BE2C (cell line): Measurements from ENCODE around the gene NEXMIF.
"Not testable (repeated sequence)": the region's sequence is repeated elsewhere in the genome, so short reads cannot be mapped to it uniquely, and the experiment has no call there.

ENCODE experiments used
- DNase-seq: peaks from one replicate; pipeline ENCODE4 v3.0.0-alpha.2; 2020
- H3K27me3 ChIP-seq: fragments of 250-450 bp; sonication (Bioruptor Pico); 2 replicates; pipeline ENCODE4 v1.5.1; 2020; ENCODE audit warnings: mild to moderate bottlenecking
- H3K36me3 ChIP-seq: fragments of 250-450 bp; sonication (Bioruptor Pico); 2 replicates; pipeline ENCODE4 v1.5.1; 2020; ENCODE audit warnings: mild to moderate bottlenecking
- H3K4me1 ChIP-seq: fragments of 250-450 bp; sonication (Bioruptor Pico); 2 replicates; pipeline ENCODE4 v1.5.1; 2020
- H3K4me3 ChIP-seq: 2 replicates; pipeline ENCODE4 v1.5.1; 2011; ENCODE audit warnings: low read depth, low read length
- H3K9me3 ChIP-seq: fragments of 250-450 bp; sonication (Bioruptor Pico); 2 replicates; pipeline ENCODE4 v1.5.1; 2020
- TF ChIP-seq, protein P1 (sequence below): IDR thresholded peaks from 2 replicates; pipeline ENCODE4 v1.5.1; 2012; ENCODE audit warnings: mild to moderate bottlenecking, low read depth, low read length

Gene NEXMIF

DNA sequence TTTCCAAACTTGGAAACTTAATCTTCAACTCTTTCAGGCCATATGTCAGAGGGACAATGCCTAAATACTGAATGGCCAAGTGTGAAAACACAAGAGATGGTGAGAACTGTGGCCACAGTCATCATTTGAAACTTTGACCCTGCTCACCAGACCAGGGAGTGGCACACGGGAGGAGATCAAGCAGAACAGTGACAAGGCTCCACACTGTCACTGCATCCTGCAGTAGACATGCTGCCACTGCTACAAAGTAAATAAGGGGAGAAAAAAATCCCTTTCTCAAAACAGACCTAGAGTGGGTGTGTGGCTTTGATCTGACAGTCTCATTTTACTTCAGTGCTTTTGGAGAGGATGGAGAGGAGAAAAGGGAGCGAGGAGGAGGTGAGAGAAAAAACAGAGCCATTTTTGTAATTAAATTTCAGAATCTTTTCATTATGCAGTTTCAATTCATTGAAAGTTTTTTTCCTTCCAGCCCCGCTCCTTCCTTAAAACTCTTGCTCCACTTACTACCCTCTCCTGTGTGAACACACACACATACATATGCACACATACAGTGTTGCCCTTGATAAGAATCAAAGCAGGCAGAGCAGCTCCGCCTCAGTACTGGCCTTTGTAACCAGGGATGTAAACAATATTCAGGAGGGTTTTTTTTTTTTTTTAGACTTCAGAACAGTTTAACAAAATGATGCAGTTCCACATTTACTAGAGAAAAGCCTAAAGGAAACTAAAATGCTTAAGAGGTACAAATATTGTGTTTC is 34.4 kb downstream of the NEXMIF start:
- TF ChIP-seq, protein P1, sequence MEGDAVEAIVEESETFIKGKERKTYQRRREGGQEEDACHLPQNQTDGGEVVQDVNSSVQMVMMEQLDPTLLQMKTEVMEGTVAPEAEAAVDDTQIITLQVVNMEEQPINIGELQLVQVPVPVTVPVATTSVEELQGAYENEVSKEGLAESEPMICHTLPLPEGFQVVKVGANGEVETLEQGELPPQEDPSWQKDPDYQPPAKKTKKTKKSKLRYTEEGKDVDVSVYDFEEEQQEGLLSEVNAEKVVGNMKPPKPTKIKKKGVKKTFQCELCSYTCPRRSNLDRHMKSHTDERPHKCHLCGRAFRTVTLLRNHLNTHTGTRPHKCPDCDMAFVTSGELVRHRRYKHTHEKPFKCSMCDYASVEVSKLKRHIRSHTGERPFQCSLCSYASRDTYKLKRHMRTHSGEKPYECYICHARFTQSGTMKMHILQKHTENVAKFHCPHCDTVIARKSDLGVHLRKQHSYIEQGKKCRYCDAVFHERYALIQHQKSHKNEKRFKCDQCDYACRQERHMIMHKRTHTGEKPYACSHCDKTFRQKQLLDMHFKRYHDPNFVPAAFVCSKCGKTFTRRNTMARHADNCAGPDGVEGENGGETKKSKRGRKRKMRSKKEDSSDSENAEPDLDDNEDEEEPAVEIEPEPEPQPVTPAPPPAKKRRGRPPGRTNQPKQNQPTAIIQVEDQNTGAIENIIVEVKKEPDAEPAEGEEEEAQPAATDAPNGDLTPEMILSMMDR = no peak
- H3K4me1 ChIP-seq = no peaks in the 10 kb centered on the region
- no peak for DNase-seq
- no peaks in the 10 kb centered on the region for H3K36me3 ChIP-seq
- H3K4me3 ChIP-seq = no peak overlapping the region
- no peaks in the 10 kb centered on the region for H3K9me3 ChIP-seq
- H3K27me3 ChIP-seq = no peaks in the 10 kb centered on the region

DNA sequence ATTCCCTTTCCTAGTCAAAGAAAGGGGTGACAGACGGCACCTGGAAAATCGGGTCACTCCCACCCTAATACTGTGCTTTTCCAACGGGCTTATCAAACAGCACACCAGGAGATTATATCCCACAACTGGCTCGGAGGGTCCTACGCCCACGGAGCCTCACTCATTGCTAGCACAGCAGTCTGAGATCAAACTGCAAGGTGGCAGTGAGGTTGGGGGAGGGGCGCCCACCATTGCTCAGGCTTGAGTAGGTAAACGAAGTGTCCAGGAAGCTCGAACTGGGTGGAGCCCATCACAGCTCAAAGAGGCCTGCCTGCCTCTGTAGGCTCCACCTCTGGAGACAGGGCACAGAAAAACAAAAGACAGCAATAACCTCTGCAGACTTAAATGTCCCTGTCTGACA is 42.9 kb downstream of the NEXMIF start:
- H3K9me3 ChIP-seq, H3K36me3 ChIP-seq, H3K27me3 ChIP-seq, H3K4me1 ChIP-seq, H3K4me3 ChIP-seq, DNase-seq: not testable (repeated sequence)

DNA sequence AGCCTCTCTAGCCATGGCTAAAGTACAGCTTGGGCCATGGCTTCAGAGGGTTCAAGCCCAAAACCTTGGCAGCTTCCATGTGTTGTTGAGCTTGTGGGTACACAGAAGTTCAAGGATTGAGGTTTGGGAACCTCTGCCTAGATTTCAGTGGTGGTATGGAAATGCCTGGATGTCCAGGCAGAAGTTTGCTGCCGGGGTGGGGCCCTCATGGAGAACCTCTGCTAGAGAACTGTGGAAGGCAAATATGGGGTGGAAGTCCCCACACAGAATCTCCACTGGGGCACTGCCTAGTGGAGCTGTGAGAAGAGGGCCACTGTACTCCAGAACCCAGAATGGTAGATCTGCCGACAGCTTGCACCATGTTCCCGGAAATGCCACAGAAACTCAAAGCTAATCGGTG is 59.5 kb downstream of the NEXMIF start:
- H3K4me1 ChIP-seq = no peaks in the 10 kb centered on the region
- TF ChIP-seq, protein P1 = no peak
- no peaks in the 10 kb centered on the region for H3K27me3 ChIP-seq

DNA sequence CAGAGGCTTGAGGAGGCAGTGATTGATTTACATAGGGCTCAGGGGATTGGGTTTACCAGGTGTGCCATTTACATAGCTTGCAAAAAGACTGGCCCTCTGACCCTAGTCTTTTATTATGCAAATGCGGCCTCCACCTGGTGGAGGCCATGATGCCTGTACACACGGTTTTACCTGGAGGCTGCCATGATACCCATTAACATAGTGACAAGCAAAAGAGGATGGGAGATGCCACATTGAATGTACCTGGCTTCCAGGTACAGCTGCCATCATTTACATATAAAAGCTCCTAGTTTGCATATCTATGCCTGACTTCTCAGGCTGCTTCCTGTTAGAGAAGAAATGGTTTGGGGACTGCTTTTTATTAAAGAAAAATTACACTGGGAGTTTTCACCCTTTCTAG is 72.0 kb downstream of the NEXMIF start:
- H3K36me3 ChIP-seq = no peaks in the 10 kb centered on the region
- no peaks in the 10 kb centered on the region for H3K27me3 ChIP-seq
- H3K4me3 ChIP-seq = no peak overlapping the region
- no peaks in the 10 kb centered on the region for H3K4me1 ChIP-seq
- TF ChIP-seq, protein P1 = no peak
- DNase-seq = no peak
- H3K9me3 ChIP-seq = no peaks in the 10 kb centered on the region

More for the DNA sequence above, 59.5 kb downstream of the NEXMIF start:
- no peak for DNase-seq
- no peak overlapping the region for H3K4me3 ChIP-seq
- H3K9me3 ChIP-seq = no peaks in the 10 kb centered on the region
- no peaks in the 10 kb centered on the region for H3K36me3 ChIP-seq

DNA sequence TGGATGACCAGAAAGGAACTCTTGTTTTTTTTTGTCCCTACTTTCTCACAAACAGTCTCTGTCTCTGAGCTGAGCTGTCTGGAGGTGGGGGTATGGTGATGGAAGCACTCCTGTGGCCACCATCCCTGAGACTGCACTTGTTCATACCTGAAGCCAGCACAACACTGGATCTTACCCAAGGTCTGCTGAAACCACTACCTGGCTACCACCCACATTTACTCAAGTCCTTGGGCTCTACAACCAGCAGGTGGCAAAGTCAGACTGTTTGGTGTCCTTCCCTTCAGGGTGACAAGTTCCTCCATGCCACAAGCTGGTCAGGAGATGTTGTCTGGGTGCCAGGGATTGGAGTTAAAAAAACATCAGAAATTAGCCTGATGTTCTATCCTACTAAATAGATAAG is 89.7 kb downstream of the NEXMIF start:
- H3K9me3 ChIP-seq = no peaks in the 10 kb centered on the region
- no peaks in the 10 kb centered on the region for H3K27me3 ChIP-seq
- no peaks in the 10 kb centered on the region for H3K4me1 ChIP-seq
- H3K4me3 ChIP-seq = no peak overlapping the region
- TF ChIP-seq, protein P1 = no peak
- DNase-seq = no peak
- no peaks in the 10 kb centered on the region for H3K36me3 ChIP-seq

DNA sequence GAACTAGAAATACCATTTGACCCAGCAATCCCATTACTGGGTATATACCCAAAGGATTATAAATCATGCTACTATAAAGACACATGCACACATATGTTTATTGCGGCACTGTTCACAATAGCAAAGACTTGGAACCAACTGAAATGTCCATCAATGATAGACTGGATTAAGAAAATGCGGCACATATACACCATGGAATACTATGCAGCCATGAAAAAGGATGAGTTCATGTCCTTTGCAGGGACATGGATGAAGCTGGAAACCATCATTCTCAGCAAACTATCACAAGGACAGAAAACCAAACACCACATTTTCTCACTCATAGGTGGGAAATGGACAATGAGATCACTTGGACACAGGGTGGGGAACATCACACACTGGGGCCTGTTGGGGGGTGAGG is 105.5 kb downstream of the NEXMIF start:
- not testable (repeated sequence) for H3K9me3 ChIP-seq, H3K4me1 ChIP-seq, DNase-seq, H3K4me3 ChIP-seq, H3K36me3 ChIP-seq, H3K27me3 ChIP-seq

DNA sequence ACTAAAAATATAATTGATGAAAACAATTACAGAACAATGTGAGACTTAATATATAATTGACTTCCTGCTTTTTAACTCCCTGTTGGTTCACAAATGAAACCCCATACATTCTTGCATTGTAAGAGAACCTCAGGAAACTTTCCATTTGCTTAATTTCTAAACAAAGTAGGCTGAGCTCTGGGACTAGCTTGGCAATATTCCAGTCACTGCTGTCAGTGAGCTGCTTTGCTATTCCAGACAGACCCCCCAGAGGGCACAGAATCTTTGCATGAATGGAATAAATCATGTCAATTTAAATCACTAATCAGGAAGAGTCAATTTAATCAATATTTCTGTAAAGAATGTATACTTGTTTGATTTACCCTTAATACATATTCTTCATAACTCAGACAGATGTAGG is 110.6 kb downstream of the NEXMIF start:
- H3K4me1 ChIP-seq = no peaks in the 10 kb centered on the region
- no peak overlapping the region for H3K4me3 ChIP-seq
- H3K9me3 ChIP-seq = no peaks in the 10 kb centered on the region
- no peak for DNase-seq
- TF ChIP-seq, protein P1 = no peak
- H3K27me3 ChIP-seq = no peaks in the 10 kb centered on the region
- no peaks in the 10 kb centered on the region for H3K36me3 ChIP-seq
